Measurements from ENCODE around the gene SLC26A6. TPM values are rescaled to one million over a fixed set of nuclear protein-coding genes. Genes with fewer than 3 reads are reported as not detected.

SLC26A6 gene
- total and polyA plus RNA-seq, 2 of the 13 experiments (the other 11 are each of a cell fraction or from before 2014, with no cell fraction given) = 40.7 to 184 TPM

DNA sequence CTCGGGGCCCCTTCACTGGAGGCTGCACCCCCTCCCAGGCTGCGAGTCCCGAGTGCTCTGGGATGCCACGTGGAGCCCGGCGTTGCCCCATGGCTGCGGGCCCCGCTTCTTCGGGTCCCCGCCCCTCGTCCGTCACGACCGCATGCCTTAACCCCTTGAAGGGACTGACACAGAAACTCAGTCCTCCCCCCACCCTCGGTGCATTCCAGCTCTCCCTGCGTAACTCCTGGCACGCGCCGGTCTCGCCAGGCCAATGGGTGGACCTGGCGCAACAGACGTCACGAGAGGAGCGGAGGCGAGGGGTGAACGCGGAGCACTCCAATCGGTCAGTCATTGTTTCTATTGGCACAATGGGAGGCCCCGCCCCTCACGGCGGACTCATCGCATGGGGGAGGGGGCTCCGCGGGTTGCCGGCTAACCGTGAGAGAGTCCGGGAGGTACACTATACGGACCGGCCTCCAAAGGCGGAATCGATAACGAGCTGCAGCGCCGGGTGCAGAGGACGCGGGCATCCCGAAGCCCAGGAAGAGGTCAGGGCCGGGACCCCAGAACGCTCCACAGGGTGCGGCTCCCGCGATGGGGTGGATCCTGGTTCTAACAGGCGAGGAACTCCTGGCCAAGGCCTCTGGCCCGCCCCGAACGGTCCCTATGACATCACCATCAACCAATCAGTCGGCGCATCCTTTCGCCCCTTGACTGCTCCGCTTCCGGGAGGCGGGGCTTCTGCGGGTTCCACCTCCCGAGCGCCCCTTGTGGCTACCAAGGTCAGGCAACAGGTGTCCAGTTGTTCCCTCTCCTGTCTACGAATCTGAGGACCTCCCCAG is 28.4 kb upstream of the SLC26A6 start:
- Histone ChIP-seq H3K27ac (ENCODE audit: extremely low read length, insufficient read depth, low read length) (peak overlapping the region; percentile 96), H4K20me1 (ENCODE audit: insufficient read depth, low read length) (peaks cover 6% of the 10 kb centered on the region; the same call in 1 of the 2 replicates), H3K9me3 (ENCODE audit: low read length) (no peaks in the 10 kb centered on the region), H3K36me3 (replicated peaks in 1 of 2; ENCODE audit: control insufficient read depth in 1 of 2, insufficient read depth in 2 of 2, low read length in 2 of 2) (peaks cover 1 to 3% of the 10 kb centered on the region in 2 experiments; a peak in 2 of 5 replicates), H3K79me2 (ENCODE audit: insufficient read depth, low read length) (no peaks in the 10 kb centered on the region), H3K4me2 (ENCODE audit: low read depth, low read length) (peak overlapping the region; percentile 88), H3K27me3 (ENCODE audit: control insufficient read depth in 1 of 2, insufficient read depth in 2 of 2, low read length in 2 of 2) (no peaks in the 10 kb centered on the region), H2AFZ (ENCODE audit: low read length) (no peak overlapping the region), H3K4me1 (ENCODE audit: insufficient read depth, low read length) (peaks cover 21% of the 10 kb centered on the region), H3K4me3 (replicated peaks in 1 of 3; ENCODE audit: insufficient read depth in 1 of 3, low read depth in 2 of 3, low read length in 3 of 3) (peak overlapping the region; percentile 50 to 77 (median 58); a peak in 5 of 6 replicates), H3K9ac (ENCODE audit: insufficient read depth, low read depth, low read length) (peak overlapping the region; percentile 94)
- BruUV-seq (replicated peaks) = TSS peak; percentile 84
- ChIA-PET CTCF (ENCODE audit: low intra/inter-chr PET ratio, low total read pairs) (interaction anchor here (1.6 kb wide), 1 partner anchor 22 kb away, joined by 4 read pairs; the partner anchor contains the start of gene NCKIPSD), POLR2A (interaction anchor here (0.5 to 4.0 kb wide), 15 partner anchors 12 to 768 kb away, joined by 3 to 40 read pairs (median 4); partner anchors contain the start of genes IP6K2, NCKIPSD, PFKFB4 and SLC26A6)
- WGBS (ENCODE audit: low lambda C conversion rate) = 16% methylated on average over 5 of the region's 66 CpGs
- FAIRE-seq (peak; percentile 96), ATAC-seq (peak; percentile 86), DNase-seq (ENCODE audit: low spot score) (peak; percentile 96)
- in situ Hi-C loops (cut with HindIII; ENCODE audit: extremely low pct_ligation_motif_present, low pct_unique_long_range_greater_than_20kb) (no loop called here), intact Hi-C loops (cut with micrococcal nuclease; ENCODE audit: unreplicated experiment) (no loop called here)
- no peak; the same call in 1 of the 2 replicates for TF ChIP-seq ISL2 (CRISPR knock-in tag; IDR thresholded peaks at IDR 0.05)
- TF ChIP-seq ZNF75D (CRISPR knock-in tag; IDR thresholded peaks at IDR 0.05; ENCODE audit: borderline replicate concordance) = no peak
- no peak for TF ChIP-seq HMG20B (CRISPR knock-in tag; conservative IDR thresholded peaks at IDR 0.05)
- TF ChIP-seq ZNF275 (CRISPR knock-in tag; IDR thresholded peaks at IDR 0.05; ENCODE audit: borderline replicate concordance) = peak; percentile 77
- 0 out of 2 replicates have a peak, but pooled peaks have one; percentile 54 for TF ChIP-seq NCOA1 (CRISPR knock-in tag; IDR thresholded peaks at IDR 0.05)
- no peak; the same call in 1 of the 2 replicates for TF ChIP-seq ZNF629 (CRISPR knock-in tag; conservative IDR thresholded peaks at IDR 0.05)
- TF ChIP-seq HNF4A (CRISPR knock-in tag; IDR thresholded peaks at IDR 0.05) = peak; percentile 43; the same call in 1 of the 2 replicates
- TF ChIP-seq ZNF704 (CRISPR knock-in tag; IDR thresholded peaks at IDR 0.05; ENCODE audit: borderline replicate concordance) = peak; percentile 79; the same call in 1 of the 2 replicates
- TF ChIP-seq ZMYM4 (CRISPR knock-in tag; IDR thresholded peaks at IDR 0.05) = peak; percentile 81
- TF ChIP-seq, protein P1, sequence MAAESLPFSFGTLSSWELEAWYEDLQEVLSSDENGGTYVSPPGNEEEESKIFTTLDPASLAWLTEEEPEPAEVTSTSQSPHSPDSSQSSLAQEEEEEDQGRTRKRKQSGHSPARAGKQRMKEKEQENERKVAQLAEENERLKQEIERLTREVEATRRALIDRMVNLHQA (CRISPR knock-in tag; IDR thresholded peaks at IDR 0.05) = no peak
- TF ChIP-seq ZNF740 (CRISPR knock-in tag; IDR thresholded peaks at IDR 0.05) = peak; percentile 86
- peak; percentile 75 for TF ChIP-seq JUN (CRISPR knock-in tag; IDR thresholded peaks at IDR 0.05)
- TF ChIP-seq MXI1 (IDR thresholded peaks at IDR 0.05; ENCODE audit: borderline replicate concordance, low read depth, low read length) = peak; percentile 88; the same call in 1 of the 3 replicates
- TF ChIP-seq THAP7 (CRISPR knock-in tag; IDR thresholded peaks at IDR 0.05) = no peak; the same call in 1 of the 2 replicates
- 0 out of 2 replicates have a peak, but pooled peaks have one; percentile 38 for TF ChIP-seq ZNF121 (CRISPR knock-in tag; IDR thresholded peaks at IDR 0.05)
- TF ChIP-seq WIZ (CRISPR knock-in tag; IDR thresholded peaks at IDR 0.05) = no peak
- 0 out of 2 replicates have a peak, but pooled peaks have one; percentile 45 for TF ChIP-seq ZNF589 (CRISPR knock-in tag; conservative IDR thresholded peaks at IDR 0.05)
- peak; percentile 77 for TF ChIP-seq TARDBP (CRISPR knock-in tag; IDR thresholded peaks at IDR 0.05)
- peak; percentile 90 for TF ChIP-seq ZNF557 (CRISPR knock-in tag; IDR thresholded peaks at IDR 0.05)
- TF ChIP-seq HNRNPUL1 (IDR thresholded peaks at IDR 0.05; ENCODE audit: low read depth, low read length) = no peak

Measured in HepG2 (cell line).